Measurements from ENCODE around the gene IMMP2L. TPM values are rescaled to one million over a fixed set of nuclear protein-coding genes. Genes with fewer than 3 reads are reported as not detected.

Gene IMMP2L
- total RNA-seq, 2 donors from 2014 or later: 13.1 to 22.7 TPM

GRCh38 chr7:111092406-111093236 lies 469.7 kb downstream of the IMMP2L start:
- Histone ChIP-seq H3K4me1 (ENCODE audit: control insufficient read depth in 1 of 2, low read depth in 2 of 2) (peaks cover 8 to 18% of the 10 kb centered on the region in 2 donors), H3K27ac (no peak overlapping the region), H3K4me3 (peak overlapping the region; percentile 67), H3K9me3 (no peaks in the 10 kb centered on the region), H3K36me3 (no peaks in the 10 kb centered on the region), H3K27me3 (replicated peaks; ENCODE audit: insufficient read depth) (no peaks in the 10 kb centered on the region)
- DNase-seq (ENCODE audit: low spot score) (no peak), ATAC-seq (ENCODE audit: insufficient number of reproducible peaks, low FRiP score, low read depth) (no peak)
- no peak for TF ChIP-seq CTCF (IDR thresholded peaks at IDR 0.05)

GRCh38 chr7:111091593-111092358 lies 470.5 kb downstream of the IMMP2L start:
- Histone ChIP-seq H3K27me3 (replicated peaks; ENCODE audit: insufficient read depth) (no peaks in the 10 kb centered on the region), H3K36me3 (no peaks in the 10 kb centered on the region), H3K4me1 (ENCODE audit: control insufficient read depth in 1 of 2, low read depth in 2 of 2) (peaks cover 8 to 22% of the 10 kb centered on the region in 2 donors), H3K4me3 (peak overlapping the region; percentile 67), H3K9me3 (no peaks in the 10 kb centered on the region), H3K27ac (no peak overlapping the region)
- no peak for TF ChIP-seq CTCF (IDR thresholded peaks at IDR 0.05)
- DNase-seq (ENCODE audit: low spot score) (no peak), ATAC-seq (ENCODE audit: insufficient number of reproducible peaks, low FRiP score, low read depth) (no peak)

- Histone ChIP-seq H3K4me1 (ENCODE audit: control insufficient read depth in 1 of 2, low read depth in 2 of 2) (peaks cover 8 to 25% of the 10 kb centered on the region in 2 donors), H3K27me3 (replicated peaks; ENCODE audit: insufficient read depth) (no peaks in the 10 kb centered on the region), H3K9me3 (no peaks in the 10 kb centered on the region), H3K36me3 (no peaks in the 10 kb centered on the region), H3K27ac (no peak within 1 kb of the TSS), H3K4me3 (peak within 1 kb of the TSS; percentile 67)
- TF ChIP-seq CTCF (IDR thresholded peaks at IDR 0.05): no peak
- DNase-seq (ENCODE audit: low spot score): no peak
- ATAC-seq (ENCODE audit: insufficient number of reproducible peaks, low FRiP score, low read depth): no peak
These were observed 471.4 kb downstream of the IMMP2L start, which contains the start of gene LRRN3 for GRCh38 chr7:111090846-111091245. TSS of gene LRRN3 (plus strand) at chr7:111091127. CDS start at chr7:111122773, 31,646 bp downstream.

GRCh38 chr7:111089822-111090426 lies 472.4 kb downstream of the IMMP2L start:
- Histone ChIP-seq H3K9me3 (no peaks in the 10 kb centered on the region), H3K27ac (no peak overlapping the region), H3K27me3 (replicated peaks; ENCODE audit: insufficient read depth) (no peaks in the 10 kb centered on the region), H3K4me3 (no peak overlapping the region), H3K4me1 (ENCODE audit: control insufficient read depth in 1 of 2, low read depth in 2 of 2) (peaks cover 8 to 25% of the 10 kb centered on the region in 2 donors), H3K36me3 (no peaks in the 10 kb centered on the region)
- DNase-seq (ENCODE audit: low spot score) (no peak), ATAC-seq (ENCODE audit: insufficient number of reproducible peaks, low FRiP score, low read depth) (no peak)
- TF ChIP-seq CTCF (IDR thresholded peaks at IDR 0.05): peak; percentile 74

- no peak for DNase-seq (ENCODE audit: low spot score)
These were observed 474.0 kb downstream of the IMMP2L start for GRCh38 chr7:111088328-111088727.

More at GRCh38 chr7:111088328-111088727, 474.0 kb downstream of the IMMP2L start:
- H3K36me3 ChIP-seq: no peaks in the 10 kb centered on the region
- TF ChIP-seq CTCF (IDR thresholded peaks at IDR 0.05): no peak
- no peak overlapping the region for H3K27ac ChIP-seq
- no peaks in the 10 kb centered on the region for H3K9me3 ChIP-seq
- H3K4me3 ChIP-seq: no peak overlapping the region
- peaks cover 8 to 25% of the 10 kb centered on the region in 2 donors for H3K4me1 ChIP-seq (ENCODE audit: control insufficient read depth in 1 of 2, low read depth in 2 of 2)
- no peaks in the 10 kb centered on the region for H3K27me3 ChIP-seq (replicated peaks; ENCODE audit: insufficient read depth)
- no peak for ATAC-seq (ENCODE audit: insufficient number of reproducible peaks, low FRiP score, low read depth)

Data from thoracic aorta (tissue), 2 donors.